Right ventricle myocardium superior (tissue), 1 donor: Measurements from ENCODE around the gene SNX14. TPM values are rescaled to one million over a fixed set of nuclear protein-coding genes. Genes with fewer than 3 reads are reported as not detected.
"Not testable (repeated sequence)": the region's sequence is repeated elsewhere in the genome, so short reads cannot be mapped to it uniquely, and the experiment has no call there.

Source experiments
- ATAC-seq: fragments of 200-7000 bp; cut with Tn5 transposase; one replicate; pipeline ENCODE4 v1.9.1; 2020; ENCODE audit warnings: mild to moderate bottlenecking; ENCODE audit not compliant: poor library complexity
- DNase-seq: peaks from one replicate; pipeline ENCODE4 v3.0.0-alpha.2; 2020
- intact Hi-C: fragments of 100-400 bp; cut with DNase I; formaldehyde crosslinking; loops from one replicate; pipeline ENCODE4 v1.11.2; 2022
- total RNA-seq: library from RNA; stranded (reverse); fragmentation: NEBNext Ultra II Directional; extraction: Animal tissue kit (Norgen Biotek cat#: 25700); gene quantifications from one replicate; pipeline ENCODE4 v1.2.1, GENCODE V29; 2021
- donor health status: DM: no; HTN: yes; CAD: no; lungs with severe emphysema.

Gene SNX14
- total RNA-seq, 1 donor from 2014 or later = 27.6 TPM

GRCh38 chr6:85594197-85594930 lies 706 bp upstream of the SNX14 start:
- no peak for DNase-seq
- intact Hi-C loops = loop anchor here (5.0 kb wide), 2 partner anchors 48 to 83 kb away; partner anchors contain the start of gene SYNCRIP
- peak; percentile 8 for ATAC-seq

- DNase-seq (no peak), ATAC-seq (no peak)
- intact Hi-C loops = loop anchor here (5.0 kb wide), 2 partner anchors 50 to 85 kb away; partner anchors contain the start of gene SYNCRIP
Measured at GRCh38 chr6:85592033-85592432, 1.6 kb downstream of the SNX14 start.

GRCh38 chr6:85591207-85591606 lies 2.5 kb downstream of the SNX14 start:
- DNase-seq = no peak
- no peak for ATAC-seq
- intact Hi-C loops = loop anchor here (5.0 kb wide), 2 partner anchors 51 to 86 kb away; partner anchors contain the start of gene SYNCRIP

GRCh38 chr6:85585741-85586140 lies 7.9 kb downstream of the SNX14 start:
- ATAC-seq = no peak
- no peak for DNase-seq
- intact Hi-C loops = no loop called here

- intact Hi-C loops, DNase-seq, ATAC-seq: not testable (repeated sequence)
Measured at GRCh38 chr6:85582832-85583231, 10.8 kb downstream of the SNX14 start.

- ATAC-seq = no peak
- intact Hi-C loops = no loop called here
- no peak for DNase-seq
Measured at GRCh38 chr6:85581572-85581971, 12.1 kb downstream of the SNX14 start.

GRCh38 chr6:85580878-85581267 lies 12.8 kb downstream of the SNX14 start:
- peak; percentile 47 for DNase-seq

GRCh38 chr6:85580118-85580877 lies 13.4 kb downstream of the SNX14 start:
- DNase-seq (no peak), ATAC-seq (peak; percentile 28)
- intact Hi-C loops = no loop called here

More at GRCh38 chr6:85580878-85581267, 12.8 kb downstream of the SNX14 start:
- peak; percentile 73 for ATAC-seq
- intact Hi-C loops = no loop called here

- DNase-seq (no peak), ATAC-seq (no peak)
- intact Hi-C loops = no loop called here
Measured at GRCh38 chr6:85579581-85579980, 14.1 kb downstream of the SNX14 start.

- DNase-seq = no peak
- no peak for ATAC-seq
- intact Hi-C loops = no loop called here
Measured at GRCh38 chr6:85576476-85576875, 17.2 kb downstream of the SNX14 start.

- ATAC-seq (no peak), DNase-seq (no peak)
- intact Hi-C loops = no loop called here
Measured at GRCh38 chr6:85574932-85575598, 18.6 kb downstream of the SNX14 start.

- DNase-seq (no peak), ATAC-seq (no peak)
- intact Hi-C loops = no loop called here
Measured at GRCh38 chr6:85569323-85569722, 24.3 kb downstream of the SNX14 start.

- no peak for DNase-seq
- intact Hi-C loops = no loop called here
Measured at GRCh38 chr6:85568411-85568810, 25.2 kb downstream of the SNX14 start.

GRCh38 chr6:85565736-85566135 lies 27.9 kb downstream of the SNX14 start:
- ATAC-seq (no peak), DNase-seq (no peak)
- intact Hi-C loops = no loop called here

More at GRCh38 chr6:85568411-85568810, 25.2 kb downstream of the SNX14 start:
- ATAC-seq = no peak

- DNase-seq, ATAC-seq, intact Hi-C loops: not testable (repeated sequence)
Measured at GRCh38 chr6:85564223-85564622, 29.4 kb downstream of the SNX14 start.

- intact Hi-C loops = no loop called here
- ATAC-seq (no peak), DNase-seq (no peak)
Measured at GRCh38 chr6:85561750-85562357, 31.8 kb downstream of the SNX14 start.

- intact Hi-C loops = no loop called here
- DNase-seq = no peak
- no peak for ATAC-seq
Measured at GRCh38 chr6:85556992-85557668, 36.5 kb downstream of the SNX14 start.

- ATAC-seq (no peak), DNase-seq (no peak)
- intact Hi-C loops = no loop called here
Measured at GRCh38 chr6:85552652-85553051, 41.0 kb downstream of the SNX14 start.
